H1 (cell line): ENCODE data around the gene BMERB1. TPM values are rescaled to one million over a fixed set of nuclear protein-coding genes. Genes with fewer than 3 reads are reported as not detected.

Source experiments
- BCL11A ChIP-seq, 2 experiments: IDR thresholded peaks; one replicate each; pipeline ENCODE4 v1.6.1; 2011; ENCODE audit warnings: low read depth in 2 of 2, low read length in 2 of 2, mild to moderate bottlenecking in 2 of 2
- CEBPB ChIP-seq: IDR thresholded peaks from 2 replicates; pipeline ENCODE4 v1.6.1; 2012; ENCODE audit warnings: low read depth, low read length
- CHD2 ChIP-seq: IDR thresholded peaks from 2 replicates; pipeline ENCODE4 v1.6.1; 2012; ENCODE audit warnings: low read length, improper control_type of control experiment
- HDAC2 ChIP-seq, 2 experiments: fragments of 300-600 bp in 1 of 2; sonication (generic) in 1 of 2; IDR thresholded peaks; 2 replicates each; pipeline ENCODE4 v1.6.1; 2011 to 2012; ENCODE audit warnings: low read depth in 2 of 2, low read length in 2 of 2, mild to moderate bottlenecking in 2 of 2, moderate library complexity in 2 of 2, borderline replicate concordance in 1 of 2, inconsistent platforms in 1 of 2
- HDAC6 ChIP-seq: IDR thresholded peaks from one replicate; pipeline ENCODE4 v1.7.1; 2012; ENCODE audit warnings: low read depth, mild to moderate bottlenecking, inconsistent platforms, low read length, moderate library complexity
- NANOG ChIP-seq: IDR thresholded peaks from 2 replicates; pipeline ENCODE4 v1.6.1; 2011; ENCODE audit warnings: low read length, low read depth, mild to moderate bottlenecking, inconsistent platforms; ENCODE audit not compliant: insufficient read depth, poor library complexity, severe bottlenecking
- POU5F1 ChIP-seq: IDR thresholded peaks from 2 replicates; pipeline ENCODE4 v1.6.1; 2011; ENCODE audit warnings: low read depth, mild to moderate bottlenecking, low read length, moderate library complexity
- TCF12 ChIP-seq: IDR thresholded peaks from 2 replicates; pipeline ENCODE4 v1.6.1; 2011; ENCODE audit warnings: low read depth, mild to moderate bottlenecking, low read length
- TEAD4 ChIP-seq: IDR thresholded peaks from 2 replicates; pipeline ENCODE4 v1.6.1; 2012; ENCODE audit warnings: low read depth, low read length, inconsistent platforms, mixed read lengths
- YY1 ChIP-seq: IDR thresholded peaks from 2 replicates; pipeline ENCODE4 v1.6.1; 2011; ENCODE audit warnings: low read depth, mild to moderate bottlenecking, low read length
- polyA plus RNA-seq, 7 experiments: library from polyadenylated mRNA; depleted of rRNA in 3 of 7; stranded (reverse) in 5 of 7; unstranded in 2 of 7; fragments of >200 nt in 5 of 7; fragments of 200-250 nt in 2 of 7; gene quantifications; 1 replicate in 5 of 7; 2 replicates in 1 of 7; 4 replicates in 1 of 7; pipeline versions ENCODE4 v1.2.1 to v1.2.3, GENCODE V29; 2011 to 2013; ENCODE audit warnings: missing spikeins in 2 of 7, mixed read lengths in 2 of 7
- total RNA-seq: library from RNA; stranded (reverse); fragmentation: NEBNext Ultra II Directional; extraction: Animal tissue kit (Norgen Biotek cat#: 25700); gene quantifications from 2 replicates; pipeline ENCODE4 v1.2.1, GENCODE V29; 2021
- TF ChIP-seq, protein P1 (sequence below): fragments of 300-600 bp; sonication (generic); IDR thresholded peaks from 2 replicates; pipeline ENCODE4 v1.7.1; 2012; ENCODE audit warnings: low read length, moderate library complexity, mild to moderate bottlenecking, inconsistent platforms; ENCODE audit not compliant: insufficient replicate concordance
- TF ChIP-seq, protein P2 (sequence below): IDR thresholded peaks from 2 replicates; pipeline ENCODE4 v1.6.1; 2011; ENCODE audit warnings: low read depth, mild to moderate bottlenecking, low read length; ENCODE audit not compliant: insufficient read depth

BMERB1 gene
- total and polyA plus RNA-seq, 2 of the 8 experiments (the other 6 are each of a cell fraction or from before 2014, with no cell fraction given), result 23.5 to 27.1 TPM

DNA sequence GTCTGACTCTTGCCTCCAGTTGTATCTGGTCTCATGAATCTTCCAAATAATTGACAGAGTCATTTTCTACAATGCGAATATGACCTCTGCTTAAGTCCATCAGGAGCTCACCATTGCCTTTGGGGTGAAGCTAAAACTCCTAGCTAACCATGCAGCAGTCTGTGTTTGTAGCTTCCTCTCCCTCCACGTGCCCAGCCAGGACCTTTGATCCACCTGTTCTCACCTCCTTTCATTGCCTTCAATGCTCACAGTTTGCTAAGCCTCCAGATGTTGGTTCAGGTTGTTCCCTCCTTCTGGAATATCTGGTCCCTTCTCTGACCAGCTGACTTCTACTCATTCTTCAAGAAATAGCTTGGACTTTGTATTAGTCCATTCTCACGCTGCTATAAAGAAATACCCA, 23.0 kb downstream of the BMERB1 start (continued):
- TF ChIP-seq, protein P1, sequence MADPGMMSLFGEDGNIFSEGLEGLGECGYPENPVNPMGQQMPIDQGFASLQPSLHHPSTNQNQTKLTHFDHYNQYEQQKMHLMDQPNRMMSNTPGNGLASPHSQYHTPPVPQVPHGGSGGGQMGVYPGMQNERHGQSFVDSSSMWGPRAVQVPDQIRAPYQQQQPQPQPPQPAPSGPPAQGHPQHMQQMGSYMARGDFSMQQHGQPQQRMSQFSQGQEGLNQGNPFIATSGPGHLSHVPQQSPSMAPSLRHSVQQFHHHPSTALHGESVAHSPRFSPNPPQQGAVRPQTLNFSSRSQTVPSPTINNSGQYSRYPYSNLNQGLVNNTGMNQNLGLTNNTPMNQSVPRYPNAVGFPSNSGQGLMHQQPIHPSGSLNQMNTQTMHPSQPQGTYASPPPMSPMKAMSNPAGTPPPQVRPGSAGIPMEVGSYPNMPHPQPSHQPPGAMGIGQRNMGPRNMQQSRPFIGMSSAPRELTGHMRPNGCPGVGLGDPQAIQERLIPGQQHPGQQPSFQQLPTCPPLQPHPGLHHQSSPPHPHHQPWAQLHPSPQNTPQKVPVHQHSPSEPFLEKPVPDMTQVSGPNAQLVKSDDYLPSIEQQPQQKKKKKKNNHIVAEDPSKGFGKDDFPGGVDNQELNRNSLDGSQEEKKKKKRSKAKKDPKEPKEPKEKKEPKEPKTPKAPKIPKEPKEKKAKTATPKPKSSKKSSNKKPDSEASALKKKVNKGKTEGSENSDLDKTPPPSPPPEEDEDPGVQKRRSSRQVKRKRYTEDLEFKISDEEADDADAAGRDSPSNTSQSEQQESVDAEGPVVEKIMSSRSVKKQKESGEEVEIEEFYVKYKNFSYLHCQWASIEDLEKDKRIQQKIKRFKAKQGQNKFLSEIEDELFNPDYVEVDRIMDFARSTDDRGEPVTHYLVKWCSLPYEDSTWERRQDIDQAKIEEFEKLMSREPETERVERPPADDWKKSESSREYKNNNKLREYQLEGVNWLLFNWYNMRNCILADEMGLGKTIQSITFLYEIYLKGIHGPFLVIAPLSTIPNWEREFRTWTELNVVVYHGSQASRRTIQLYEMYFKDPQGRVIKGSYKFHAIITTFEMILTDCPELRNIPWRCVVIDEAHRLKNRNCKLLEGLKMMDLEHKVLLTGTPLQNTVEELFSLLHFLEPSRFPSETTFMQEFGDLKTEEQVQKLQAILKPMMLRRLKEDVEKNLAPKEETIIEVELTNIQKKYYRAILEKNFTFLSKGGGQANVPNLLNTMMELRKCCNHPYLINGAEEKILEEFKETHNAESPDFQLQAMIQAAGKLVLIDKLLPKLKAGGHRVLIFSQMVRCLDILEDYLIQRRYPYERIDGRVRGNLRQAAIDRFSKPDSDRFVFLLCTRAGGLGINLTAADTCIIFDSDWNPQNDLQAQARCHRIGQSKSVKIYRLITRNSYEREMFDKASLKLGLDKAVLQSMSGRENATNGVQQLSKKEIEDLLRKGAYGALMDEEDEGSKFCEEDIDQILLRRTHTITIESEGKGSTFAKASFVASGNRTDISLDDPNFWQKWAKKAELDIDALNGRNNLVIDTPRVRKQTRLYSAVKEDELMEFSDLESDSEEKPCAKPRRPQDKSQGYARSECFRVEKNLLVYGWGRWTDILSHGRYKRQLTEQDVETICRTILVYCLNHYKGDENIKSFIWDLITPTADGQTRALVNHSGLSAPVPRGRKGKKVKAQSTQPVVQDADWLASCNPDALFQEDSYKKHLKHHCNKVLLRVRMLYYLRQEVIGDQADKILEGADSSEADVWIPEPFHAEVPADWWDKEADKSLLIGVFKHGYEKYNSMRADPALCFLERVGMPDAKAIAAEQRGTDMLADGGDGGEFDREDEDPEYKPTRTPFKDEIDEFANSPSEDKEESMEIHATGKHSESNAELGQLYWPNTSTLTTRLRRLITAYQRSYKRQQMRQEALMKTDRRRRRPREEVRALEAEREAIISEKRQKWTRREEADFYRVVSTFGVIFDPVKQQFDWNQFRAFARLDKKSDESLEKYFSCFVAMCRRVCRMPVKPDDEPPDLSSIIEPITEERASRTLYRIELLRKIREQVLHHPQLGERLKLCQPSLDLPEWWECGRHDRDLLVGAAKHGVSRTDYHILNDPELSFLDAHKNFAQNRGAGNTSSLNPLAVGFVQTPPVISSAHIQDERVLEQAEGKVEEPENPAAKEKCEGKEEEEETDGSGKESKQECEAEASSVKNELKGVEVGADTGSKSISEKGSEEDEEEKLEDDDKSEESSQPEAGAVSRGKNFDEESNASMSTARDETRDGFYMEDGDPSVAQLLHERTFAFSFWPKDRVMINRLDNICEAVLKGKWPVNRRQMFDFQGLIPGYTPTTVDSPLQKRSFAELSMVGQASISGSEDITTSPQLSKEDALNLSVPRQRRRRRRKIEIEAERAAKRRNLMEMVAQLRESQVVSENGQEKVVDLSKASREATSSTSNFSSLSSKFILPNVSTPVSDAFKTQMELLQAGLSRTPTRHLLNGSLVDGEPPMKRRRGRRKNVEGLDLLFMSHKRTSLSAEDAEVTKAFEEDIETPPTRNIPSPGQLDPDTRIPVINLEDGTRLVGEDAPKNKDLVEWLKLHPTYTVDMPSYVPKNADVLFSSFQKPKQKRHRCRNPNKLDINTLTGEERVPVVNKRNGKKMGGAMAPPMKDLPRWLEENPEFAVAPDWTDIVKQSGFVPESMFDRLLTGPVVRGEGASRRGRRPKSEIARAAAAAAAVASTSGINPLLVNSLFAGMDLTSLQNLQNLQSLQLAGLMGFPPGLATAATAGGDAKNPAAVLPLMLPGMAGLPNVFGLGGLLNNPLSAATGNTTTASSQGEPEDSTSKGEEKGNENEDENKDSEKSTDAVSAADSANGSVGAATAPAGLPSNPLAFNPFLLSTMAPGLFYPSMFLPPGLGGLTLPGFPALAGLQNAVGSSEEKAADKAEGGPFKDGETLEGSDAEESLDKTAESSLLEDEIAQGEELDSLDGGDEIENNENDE, result no peak
- no peak for TF ChIP-seq NANOG
- no peak for TF ChIP-seq HDAC2 (IDR thresholded peaks at IDR 0.05; ENCODE audit: borderline replicate concordance in 1 of 2, low read depth in 2 of 2, low read length in 2 of 2)
- no peak for TF ChIP-seq BCL11A (IDR thresholded peaks at IDR 0.05; ENCODE audit: low read depth in 2 of 2, low read length in 2 of 2)
- TF ChIP-seq, protein P2, sequence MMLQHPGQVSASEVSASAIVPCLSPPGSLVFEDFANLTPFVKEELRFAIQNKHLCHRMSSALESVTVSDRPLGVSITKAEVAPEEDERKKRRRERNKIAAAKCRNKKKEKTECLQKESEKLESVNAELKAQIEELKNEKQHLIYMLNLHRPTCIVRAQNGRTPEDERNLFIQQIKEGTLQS, result no peak
- TF ChIP-seq TEAD4, result no peak
- no peak for TF ChIP-seq CHD2
- TF ChIP-seq POU5F1, result no peak
- TF ChIP-seq YY1, result no peak
- no peak for TF ChIP-seq TCF12
- no peak for TF ChIP-seq CEBPB
- TF ChIP-seq HDAC6, result no peak
